Neural cell (in vitro differentiated cells): ENCODE measurements around the gene TPSD1. TPM values are rescaled to one million over a fixed set of nuclear protein-coding genes. Genes with fewer than 3 reads are reported as not detected.

Source experiments
- H2AFZ ChIP-seq: fragments of 200-600, 300-800 bp; sonication (generic), shearing (Covaris generic); 2 replicates; pipeline ENCODE4 v1.6.0; 2014; ENCODE audit warnings: low read depth, mild to moderate bottlenecking, antibody characterized with exemption, low read length, moderate library complexity
- H3F3A ChIP-seq: fragments of 200-600 bp; shearing (Covaris generic); 2 replicates; pipeline ENCODE4 v1.6.1; 2016; ENCODE audit warnings: mild to moderate bottlenecking, moderate library complexity, mixed read lengths, antibody characterized with exemption, low read length; ENCODE audit not compliant: insufficient read depth, poor library complexity, severe bottlenecking
- H3K27ac ChIP-seq: fragments of 200-600, 300-800 bp; sonication (generic), shearing (Covaris generic); 2 replicates; pipeline ENCODE4 v1.5.1; 2014; ENCODE audit warnings: mild to moderate bottlenecking, low read length, moderate library complexity
- H3K27me3 ChIP-seq: fragments of 300-800, 200-600 bp; sonication (generic), shearing (Covaris generic); 2 replicates; pipeline ENCODE4 v1.6.0; 2014; ENCODE audit warnings: mild to moderate bottlenecking, low read depth, low read length, moderate library complexity; ENCODE audit not compliant: insufficient read depth
- H3K36me3 ChIP-seq: fragments of 300-800, 200-600 bp; sonication (generic), shearing (Covaris generic); 2 replicates; pipeline ENCODE4 v1.5.1; 2014; ENCODE audit warnings: mild to moderate bottlenecking, antibody characterized with exemption, low read length, moderate library complexity; ENCODE audit not compliant: insufficient read depth
- H3K4me2 ChIP-seq: fragments of 300-800, 200-600 bp; sonication (generic), shearing (Covaris generic); 2 replicates; pipeline ENCODE4 v1.6.0; 2014; ENCODE audit warnings: mild to moderate bottlenecking, low read length
- H3K4me3 ChIP-seq: fragments of 300-800, 200-600 bp; sonication (generic), shearing (Covaris generic); 2 replicates; pipeline ENCODE4 v1.5.1; 2014; ENCODE audit warnings: mild to moderate bottlenecking, low read length, moderate library complexity
- H3K79me2 ChIP-seq: fragments of 200-600 bp; shearing (Covaris generic); replicated peaks from 2 replicates; pipeline ENCODE4 v1.6.0; 2014; ENCODE audit warnings: mild to moderate bottlenecking, low read length, moderate library complexity; ENCODE audit not compliant: insufficient read depth
- H3K9ac ChIP-seq: fragments of 300-800, 200-600 bp; sonication (generic), shearing (Covaris generic); 2 replicates; pipeline ENCODE4 v1.6.1; 2016; ENCODE audit warnings: mild to moderate bottlenecking, low read length, mixed read lengths
- H3K9me2 ChIP-seq: fragments of 200-600 bp; shearing (Covaris generic); 2 replicates; pipeline ENCODE4 v1.6.1; 2016; ENCODE audit warnings: mild to moderate bottlenecking, low read length, mixed read lengths; ENCODE audit not compliant: insufficient read depth
- H3K9me3 ChIP-seq: fragments of 200-600, 300-800 bp; sonication (generic), shearing (Covaris generic); 2 replicates; pipeline ENCODE4 v1.6.1; 2016; ENCODE audit warnings: mild to moderate bottlenecking, mixed run types, low read length, moderate library complexity, mixed read lengths
- H4K20me1 ChIP-seq: fragments of 200-600 bp; shearing (Covaris generic); 2 replicates; pipeline ENCODE4 v1.6.1; 2016; ENCODE audit warnings: mild to moderate bottlenecking, mixed run types; ENCODE audit not compliant: insufficient read depth
- CTCF ChIP-seq: fragments of 450-650 bp; IDR thresholded peaks from 2 replicates; pipeline ENCODE4 v1.5.1; 2014; ENCODE audit warnings: antibody characterized with exemption, mild to moderate bottlenecking, moderate library complexity; ENCODE audit not compliant: poor library complexity, severe bottlenecking
- EP300 ChIP-seq: fragments of 450-650 bp; conservative IDR thresholded peaks from 2 replicates; pipeline ENCODE4 v1.6.1; 2014; ENCODE audit warnings: antibody characterized with exemption, mild to moderate bottlenecking, moderate library complexity; ENCODE audit not compliant: poor library complexity, severe bottlenecking
- EZH2 ChIP-seq: fragments of 200-600, 300-800 bp; shearing (Covaris generic), sonication (generic); IDR thresholded peaks from 2 replicates; pipeline ENCODE4 v1.6.1; 2014; ENCODE audit warnings: antibody characterized with exemption, low read length, borderline replicate concordance, mild to moderate bottlenecking; ENCODE audit not compliant: insufficient read depth, poor library complexity, severe bottlenecking
- MXI1 ChIP-seq: fragments of 450-650 bp; conservative IDR thresholded peaks from 2 replicates; pipeline ENCODE4 v1.6.1; 2014; ENCODE audit warnings: antibody characterized with exemption, mild to moderate bottlenecking; ENCODE audit not compliant: poor library complexity, severe bottlenecking
- POLR2AphosphoS5 ChIP-seq: IDR thresholded peaks from 2 replicates; pipeline ENCODE4 v1.6.1; 2012
- RAD21 ChIP-seq: fragments of 450-650 bp; conservative IDR thresholded peaks from 2 replicates; pipeline ENCODE4 v1.6.1; 2014; ENCODE audit warnings: antibody characterized with exemption, mild to moderate bottlenecking, moderate library complexity
- REST ChIP-seq: IDR thresholded peaks from 2 replicates; pipeline ENCODE4 v1.6.1; 2012; ENCODE audit warnings: borderline replicate concordance
- SMC3 ChIP-seq: fragments of 450-650 bp; conservative IDR thresholded peaks from 2 replicates; pipeline ENCODE4 v1.6.1; 2014; ENCODE audit warnings: antibody characterized with exemption, mild to moderate bottlenecking, moderate library complexity; ENCODE audit not compliant: poor library complexity
- TAF1 ChIP-seq: IDR thresholded peaks from 2 replicates; pipeline ENCODE4 v1.6.1; 2012; ENCODE audit warnings: low read depth
- polyA plus RNA-seq: library from polyadenylated mRNA; depleted of rRNA; stranded (reverse); fragments of >200 nt; gene quantifications from 2 replicates; pipeline ENCODE4 v1.2.3, GENCODE V29; 2014

The TPSD1 gene
- polyA plus RNA-seq, 1 donor from 2014 or later: not detected

- H3K79me2 ChIP-seq: no peaks in the 10 kb centered on the region
- no peaks in the 10 kb centered on the region for H3K27me3 ChIP-seq
- H3K4me3 ChIP-seq: no peak overlapping the region
- no peaks in the 10 kb centered on the region for H4K20me1 ChIP-seq
- H3K4me2 ChIP-seq: no peak overlapping the region
- H3K27ac ChIP-seq: no peak overlapping the region
- no peak overlapping the region for H2AFZ ChIP-seq
- no peak for TF ChIP-seq CTCF
- no peak for TF ChIP-seq SMC3
- TF ChIP-seq TAF1: no peak
- no peak for TF ChIP-seq REST
- no peak for TF ChIP-seq EZH2
- TF ChIP-seq MXI1: no peak
- no peak for TF ChIP-seq POLR2AphosphoS5
- no peak for TF ChIP-seq RAD21
- TF ChIP-seq EP300: no peak
- H3K36me3 ChIP-seq: no peaks in the 10 kb centered on the region
- H3K9ac ChIP-seq: no peak overlapping the region
- no peaks in the 10 kb centered on the region for H3K9me2 ChIP-seq
- H3F3A ChIP-seq: no peaks in the 10 kb centered on the region
- no peaks in the 10 kb centered on the region for H3K9me3 ChIP-seq
These were observed 33.1 kb downstream of the TPSD1 start for GRCh38 chr16:1288813-1289476.

- Histone ChIP-seq H3K4me3 (no peak overlapping the region), H4K20me1 (no peaks in the 10 kb centered on the region), H3F3A (no peaks in the 10 kb centered on the region), H3K36me3 (no peaks in the 10 kb centered on the region), H3K27ac (no peak overlapping the region), H3K27me3 (no peaks in the 10 kb centered on the region), H2AFZ (no peak overlapping the region), H3K79me2 (no peaks in the 10 kb centered on the region), H3K4me2 (no peak overlapping the region), H3K9me3 (no peaks in the 10 kb centered on the region), H3K9me2 (no peaks in the 10 kb centered on the region), H3K9ac (no peak overlapping the region)
- TF ChIP-seq EZH2 (no peak), CTCF (no peak), RAD21 (no peak), REST (no peak), SMC3 (no peak), EP300 (no peak), MXI1 (no peak), TAF1 (no peak), POLR2AphosphoS5 (no peak)
These were observed 33.6 kb downstream of the TPSD1 start for GRCh38 chr16:1289477-1289866.
